ENCODE results near the gene ADGRF3. TPM values are rescaled to one million over a fixed set of nuclear protein-coding genes. Genes with fewer than 3 reads are reported as not detected.

The ADGRF3 gene
- total RNA-seq, 1 experiment from 2014 or later = 0.09 TPM

GRCh38 chr2:26344581-26345282 lies 1.9 kb downstream of the ADGRF3 start:
- no peak overlapping the region for H3K14ac ChIP-seq (ENCODE audit: insufficient read depth, low read length)
- H3K18ac ChIP-seq (ENCODE audit: insufficient read length, low read depth, low read length) = peak overlapping the region; percentile 44
- no peak for TF ChIP-seq CTCF (conservative IDR thresholded peaks at IDR 0.05)
- no peaks in the 10 kb centered on the region for H3K9me3 ChIP-seq (ENCODE audit: control insufficient read depth, low read depth, low read length)
- H3K4me1 ChIP-seq (ENCODE audit: insufficient read depth, low read length) = peaks cover 2% of the 10 kb centered on the region
- Mint-ChIP-seq H3K27ac (peak overlapping the region; percentile 99), H3K9me3 (no peaks in the 10 kb centered on the region), H3K4me1 (peaks cover 33 to 34% of the 10 kb centered on the region in 2 experiments), H3K4me3 (peak overlapping the region; percentile 97 to 98), H3K36me3 (ENCODE audit: insufficient read depth in 1 of 3, low read depth in 3 of 3) (peaks cover 0 to 7% (median 2%) of the 10 kb centered on the region in 3 experiments; a peak in 3 of 7 replicates), H3K27me3 (ENCODE audit: low read depth) (no peaks in the 10 kb centered on the region)
- DNase-seq = peak; percentile 73
- no peak overlapping the region for H2AK5ac ChIP-seq (ENCODE audit: insufficient read length, low read length)
- H2BK5ac ChIP-seq (ENCODE audit: insufficient read length, low read length) = no peak overlapping the region
- H3K4me2 ChIP-seq (ENCODE audit: insufficient read depth, insufficient read length, low read length) = peak overlapping the region; percentile 75
- H4K91ac ChIP-seq (ENCODE audit: insufficient read length, low read depth, low read length) = no peak overlapping the region
- H2BK12ac ChIP-seq (ENCODE audit: insufficient read length, low read depth, low read length) = no peak overlapping the region
- peak overlapping the region; percentile 95 for H3K9ac ChIP-seq (ENCODE audit: extremely low read depth, insufficient read length, low read length)
- no peaks in the 10 kb centered on the region for H3K27me3 ChIP-seq (ENCODE audit: insufficient read depth, low read length)
- no peak overlapping the region for H2BK120ac ChIP-seq (ENCODE audit: low read depth, low read length, poor library complexity, severe bottlenecking)
- H2AFZ ChIP-seq (ENCODE audit: low read length) = no peak overlapping the region
- H2BK20ac ChIP-seq (ENCODE audit: low read depth, low read length, poor library complexity, severe bottlenecking) = no peak overlapping the region
- H4K8ac ChIP-seq (replicated peaks; ENCODE audit: insufficient read length, low read depth, low read length) = no peak overlapping the region
- H3K27ac ChIP-seq (ENCODE audit: insufficient read length, low read depth, low read length) = peak overlapping the region; percentile 68
- no peaks in the 10 kb centered on the region for H4K20me1 ChIP-seq (ENCODE audit: control insufficient read depth, insufficient read depth, insufficient read length)
- H3K79me1 ChIP-seq (ENCODE audit: insufficient read depth, low read depth, low read length, poor library complexity, severe bottlenecking) = no peaks in the 10 kb centered on the region
- H3K23ac ChIP-seq (ENCODE audit: insufficient read length, low read depth, low read length) = no peak overlapping the region
- H3T11ph ChIP-seq (ENCODE audit: low read length) = no peak overlapping the region
- peaks cover 13% of the 10 kb centered on the region for H3K23me2 ChIP-seq (ENCODE audit: insufficient read length, low read depth, low read length, poor library complexity, severe bottlenecking)
- peaks cover 11% of the 10 kb centered on the region; the same call in 1 of the 2 replicates for H3K79me2 ChIP-seq (ENCODE audit: insufficient read depth, low read length)
- no peak overlapping the region for H3K56ac ChIP-seq (ENCODE audit: insufficient read length, low read depth, low read length)
- H3K4ac ChIP-seq (ENCODE audit: low read depth, low read length) = no peak overlapping the region
- no peak overlapping the region for H2BK15ac ChIP-seq (ENCODE audit: low read depth, low read length)
- H4K5ac ChIP-seq (ENCODE audit: insufficient read length, low read depth, low read length) = no peak overlapping the region
- WGBS (ENCODE audit: extremely low coverage, insufficient read length, low lambda C conversion rate) = no CpG with 5 or more reads among the region's 17 CpGs

All from H9 (cell line).